ENCODE measurements around the gene PWWP2B.
"Not testable (repeated sequence)": the region's sequence is repeated elsewhere in the genome, so short reads cannot be mapped to it uniquely, and the experiment has no call there.

The PWWP2B gene

DNA sequence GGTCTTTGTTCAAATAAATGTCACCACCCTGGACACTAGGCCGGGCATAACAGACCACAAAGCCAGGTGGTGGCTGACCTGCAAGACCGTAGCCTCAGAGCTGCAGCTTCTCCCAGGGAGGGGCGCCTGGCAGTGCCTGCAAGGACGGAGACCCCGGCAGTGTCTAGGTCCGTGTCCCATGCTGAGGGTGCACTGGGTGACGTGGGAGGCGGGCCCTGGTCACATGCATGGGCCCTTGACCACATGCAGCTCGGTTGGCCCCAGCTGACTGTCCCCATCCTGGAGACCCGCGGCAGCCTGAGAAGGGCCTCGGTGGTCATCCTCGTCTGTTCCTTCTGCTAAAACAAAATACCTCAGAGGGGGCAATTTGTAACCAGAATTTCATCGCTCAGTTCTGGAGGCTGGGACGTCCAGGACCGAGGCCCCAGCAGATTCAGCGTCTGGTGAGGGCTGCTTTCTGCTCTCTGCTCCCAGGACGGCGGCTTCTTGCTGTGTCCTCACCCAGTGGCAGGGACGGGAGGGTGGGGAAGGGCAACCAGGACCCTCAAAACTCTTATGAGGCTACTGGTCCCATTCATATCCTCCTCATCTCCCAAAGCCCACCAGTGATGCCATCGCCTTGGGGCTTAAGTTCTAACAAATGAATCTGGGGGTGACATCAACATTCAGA is 36.8 kb downstream of the PWWP2B start:
- no peak for DNase-seq (ENCODE audit: low spot score)

DNA sequence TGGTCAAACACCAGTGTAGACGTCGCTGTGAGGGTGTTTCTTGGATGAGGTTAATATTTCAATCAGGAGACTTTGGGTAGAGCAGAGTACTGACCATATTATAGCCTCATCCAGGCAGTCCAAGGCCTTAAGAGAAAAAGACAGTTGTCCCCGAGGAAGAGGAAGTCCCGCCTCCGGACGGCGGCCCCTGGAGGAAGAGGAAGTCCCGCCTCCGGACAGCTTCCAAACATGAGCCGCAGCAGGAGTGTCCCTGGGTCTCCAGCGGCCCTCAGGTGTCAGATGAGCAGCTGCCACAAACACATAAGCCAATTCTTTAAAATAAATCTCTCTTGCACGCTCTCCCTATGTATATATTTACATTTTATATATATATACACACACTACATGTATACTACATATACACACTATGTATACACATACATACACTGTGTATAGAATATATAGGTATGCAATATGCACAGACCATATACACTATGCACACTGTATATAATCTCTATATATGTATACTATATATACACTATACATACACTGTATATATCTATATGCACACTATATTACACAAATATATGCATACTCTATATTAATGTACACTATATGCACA is 37.5 kb downstream of the PWWP2B start:
- DNase-seq (ENCODE audit: low spot score) = no peak

DNA sequence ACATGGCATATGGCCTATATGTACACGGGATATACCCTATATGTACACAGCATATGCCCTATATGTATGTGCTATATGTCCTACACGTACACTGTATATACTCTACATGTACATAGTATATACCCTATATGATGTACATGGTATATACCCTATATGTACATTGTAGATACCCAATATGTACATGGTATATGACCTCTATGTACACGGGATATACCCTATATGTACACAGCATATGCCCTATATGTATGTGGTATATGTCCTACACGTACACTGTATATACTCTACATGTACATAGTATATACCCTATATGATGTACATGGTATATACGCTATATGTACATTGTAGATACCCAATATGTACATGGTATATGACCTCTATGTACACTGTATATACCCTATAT is 38.3 kb downstream of the PWWP2B start:
- not testable (repeated sequence) for DNase-seq (ENCODE audit: low spot score)

DNA sequence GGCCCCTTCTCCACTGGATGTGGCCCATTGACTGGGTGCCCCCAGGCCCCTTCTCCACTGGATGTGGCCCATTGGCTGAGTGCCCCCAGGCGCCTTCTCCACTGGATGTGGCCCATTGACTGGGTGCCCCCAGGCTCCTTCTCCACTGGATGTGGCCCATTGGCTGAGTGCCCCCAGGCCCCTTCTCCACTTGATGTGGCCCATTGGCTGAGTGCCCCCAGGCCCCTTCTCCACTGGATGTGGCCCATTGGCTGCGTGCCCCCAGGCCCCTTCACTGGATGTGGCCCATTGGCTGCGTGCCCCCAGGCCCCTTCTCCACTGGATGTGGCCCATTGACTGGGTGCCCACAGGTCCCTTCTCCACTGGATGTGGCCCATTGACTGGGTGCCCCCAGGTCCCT is 39.1 kb downstream of the PWWP2B start:
- DNase-seq (ENCODE audit: low spot score) = not testable (repeated sequence)

DNA sequence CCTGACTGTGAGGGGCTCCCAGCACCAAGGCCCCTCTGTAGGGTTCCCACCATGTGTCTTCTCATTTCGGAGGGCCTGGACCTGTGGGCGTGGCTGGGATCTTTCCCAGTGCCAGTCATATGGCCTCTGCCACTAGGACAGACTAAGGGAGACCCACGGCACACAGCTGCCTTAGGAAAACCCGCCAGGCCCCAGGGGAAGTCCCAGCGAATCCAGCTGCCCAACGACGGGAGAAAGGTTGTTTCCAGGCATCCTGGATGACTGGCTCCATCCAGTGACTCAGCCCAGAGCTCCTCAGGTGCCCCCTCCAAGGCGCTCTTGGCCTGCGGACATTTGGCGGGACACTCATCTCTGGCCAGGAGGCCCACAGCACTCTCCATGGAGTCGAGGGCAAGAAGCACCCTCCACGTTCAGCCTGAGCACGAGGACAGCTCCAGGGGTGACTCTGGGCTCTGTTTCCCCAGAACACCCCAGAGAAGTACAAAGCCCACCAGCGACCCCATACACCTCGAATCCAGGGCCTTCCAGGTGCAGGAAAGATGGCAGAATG is 39.9 kb downstream of the PWWP2B start:
- no peak for DNase-seq (ENCODE audit: low spot score)

DNA sequence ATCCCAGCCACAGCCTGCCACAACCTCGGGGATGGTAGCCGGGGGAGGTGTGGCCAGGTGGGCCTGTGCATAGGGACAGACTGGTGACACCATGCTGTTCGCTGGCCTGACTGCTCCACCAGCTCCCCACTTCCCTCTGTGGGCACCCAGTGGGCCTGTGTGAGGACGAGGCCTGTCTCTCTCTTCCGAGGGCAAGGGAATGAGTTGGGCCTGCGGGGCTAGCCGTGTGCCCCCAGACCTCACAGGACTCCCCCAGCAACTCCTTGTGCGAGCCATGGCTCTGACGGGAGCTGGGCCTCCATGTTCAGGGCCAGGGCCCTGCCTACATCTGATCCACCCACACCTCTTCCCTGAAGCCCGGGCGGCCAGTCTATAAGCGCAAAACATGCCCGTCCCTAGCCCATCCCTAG is 40.5 kb downstream of the PWWP2B start:
- no peak for DNase-seq (ENCODE audit: low spot score)

DNA sequence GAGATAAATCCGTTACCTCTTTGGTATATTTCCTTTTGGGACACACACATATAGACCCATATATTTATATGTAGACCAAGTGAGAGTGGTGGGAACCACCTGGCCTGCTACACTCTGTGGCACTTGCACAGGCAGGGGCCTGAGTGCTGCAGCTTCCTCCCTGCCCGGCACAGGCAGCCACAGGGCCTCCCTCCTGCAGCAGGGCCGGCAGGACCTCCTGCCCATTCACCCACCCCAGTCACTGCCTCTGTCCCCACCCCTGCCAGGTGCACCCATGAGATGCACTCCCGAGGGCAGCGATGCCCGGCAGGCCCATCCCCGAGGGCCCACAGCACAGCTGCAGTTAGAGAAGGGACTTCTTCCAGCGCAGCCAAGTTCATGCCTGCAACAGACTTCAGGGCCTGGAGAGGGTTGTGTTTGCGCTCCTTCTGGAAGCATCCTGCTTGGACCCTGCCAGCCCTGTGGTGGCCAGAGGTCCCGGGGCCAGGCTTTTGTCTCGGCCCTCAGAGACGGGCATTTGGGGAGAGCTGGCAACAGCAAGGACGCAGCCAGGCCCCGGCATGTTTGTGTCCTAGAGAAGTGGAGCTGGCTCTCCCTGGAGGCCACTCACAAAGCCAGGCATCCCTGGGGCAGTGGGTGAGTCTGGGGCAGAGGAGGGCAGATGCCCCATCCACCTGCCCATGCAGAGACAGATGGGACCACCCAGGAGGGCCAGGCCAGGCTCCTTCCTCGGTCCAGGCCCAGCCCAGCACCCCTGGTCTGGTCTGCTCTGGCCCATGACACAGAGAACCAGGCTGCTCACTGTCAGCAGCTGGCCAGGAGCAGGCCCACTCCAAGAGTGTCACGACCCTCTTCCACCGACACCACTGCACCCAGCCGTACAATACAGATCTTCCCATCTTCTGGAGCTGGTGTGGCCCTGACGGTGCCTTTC is 41.4 kb downstream of the PWWP2B start:
- no peak for DNase-seq (ENCODE audit: low spot score)

DNA sequence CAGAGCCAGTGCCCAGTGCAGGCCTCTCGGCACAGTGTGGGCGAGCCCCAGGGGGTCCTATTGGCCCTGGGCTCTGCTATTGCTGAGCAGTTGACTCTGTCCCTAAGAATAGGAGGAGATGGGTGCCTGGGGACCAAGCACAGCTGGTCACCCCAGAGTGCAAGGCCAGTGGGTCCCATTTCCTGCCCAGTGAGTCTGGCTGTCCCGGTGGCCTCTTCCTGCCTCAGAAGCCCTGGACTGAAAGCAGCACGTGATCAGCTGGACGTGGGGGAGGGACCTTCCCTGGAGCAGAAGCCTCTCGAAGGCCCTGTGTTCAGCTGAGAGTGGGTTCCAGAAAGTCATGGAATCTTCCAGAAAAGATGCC is 42.0 kb downstream of the PWWP2B start:
- DNase-seq (ENCODE audit: low spot score) = no peak

DNA sequence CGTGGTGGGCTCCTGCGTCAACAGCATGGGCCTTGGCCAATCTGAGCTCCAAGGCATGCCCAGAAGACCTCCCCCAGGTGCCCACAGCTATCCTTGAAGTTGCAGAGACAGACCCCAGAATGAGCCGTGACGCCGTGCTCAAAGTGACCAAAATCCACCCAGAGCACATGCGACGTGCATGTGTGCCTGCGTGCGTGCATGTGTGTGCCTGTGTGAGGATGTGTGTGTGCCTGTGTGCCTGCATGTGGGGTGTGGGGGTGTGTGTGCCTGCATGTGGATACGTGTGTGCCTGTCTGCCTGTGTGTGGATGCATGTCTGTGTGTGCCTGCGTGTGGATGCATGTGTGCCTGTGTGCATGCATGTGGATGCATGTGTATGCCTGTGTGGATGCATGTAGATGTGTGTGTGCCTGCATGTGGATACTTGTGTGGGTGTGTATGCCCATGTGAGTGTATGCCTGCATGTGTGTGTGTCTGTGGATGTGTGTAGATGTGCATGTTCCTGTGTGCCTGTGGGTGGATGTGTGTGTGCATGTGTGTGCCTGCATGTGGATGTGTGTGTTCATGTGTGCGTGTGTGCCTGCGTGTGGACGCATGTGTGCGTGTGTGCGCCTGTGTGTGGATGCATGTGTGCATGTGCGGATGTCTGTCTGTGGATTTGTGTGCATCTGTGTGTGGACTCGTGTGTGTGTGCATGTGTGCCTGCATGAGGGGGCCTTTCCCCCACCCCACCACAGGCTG is 42.6 kb downstream of the PWWP2B start:
- DNase-seq (ENCODE audit: low spot score) = no peak

DNA sequence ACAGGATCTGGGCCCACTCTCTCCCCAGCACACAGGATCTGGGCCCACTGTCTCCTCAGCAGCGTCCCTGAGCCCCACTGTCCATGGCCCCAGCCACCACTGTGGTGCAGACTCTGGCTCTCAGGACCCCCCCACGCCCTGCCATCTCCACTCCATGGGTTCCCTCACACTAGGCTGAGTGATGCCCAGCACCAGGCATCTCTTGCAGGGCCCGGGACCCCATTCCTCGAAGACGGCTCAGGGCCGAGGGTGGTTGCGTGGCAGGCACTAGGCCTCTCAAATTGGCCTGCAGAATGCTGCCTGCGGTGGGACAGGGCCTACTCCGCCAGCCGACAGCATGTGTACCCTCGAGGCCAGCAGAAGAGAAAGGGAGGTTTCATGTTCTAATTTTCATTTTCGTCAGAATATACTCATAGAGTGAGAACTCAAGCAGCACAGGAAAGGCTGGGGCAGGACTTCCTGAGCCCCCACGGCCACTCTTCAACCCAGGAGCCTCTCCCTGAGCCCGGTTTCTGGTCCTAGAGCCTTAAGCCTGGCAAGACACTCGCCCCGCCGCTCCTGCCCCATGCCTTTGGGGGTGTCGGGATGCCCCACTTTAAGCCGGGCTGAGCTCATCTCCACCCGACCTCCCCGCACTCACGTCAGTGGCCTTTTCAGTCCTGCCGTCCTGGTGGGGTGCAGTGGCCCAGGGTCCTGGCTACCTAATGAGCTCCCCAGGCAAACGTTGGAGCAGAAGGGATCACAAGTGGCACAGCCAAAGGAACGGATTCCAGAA is 44.0 kb downstream of the PWWP2B start:
- DNase-seq (ENCODE audit: low spot score) = no peak

DNA sequence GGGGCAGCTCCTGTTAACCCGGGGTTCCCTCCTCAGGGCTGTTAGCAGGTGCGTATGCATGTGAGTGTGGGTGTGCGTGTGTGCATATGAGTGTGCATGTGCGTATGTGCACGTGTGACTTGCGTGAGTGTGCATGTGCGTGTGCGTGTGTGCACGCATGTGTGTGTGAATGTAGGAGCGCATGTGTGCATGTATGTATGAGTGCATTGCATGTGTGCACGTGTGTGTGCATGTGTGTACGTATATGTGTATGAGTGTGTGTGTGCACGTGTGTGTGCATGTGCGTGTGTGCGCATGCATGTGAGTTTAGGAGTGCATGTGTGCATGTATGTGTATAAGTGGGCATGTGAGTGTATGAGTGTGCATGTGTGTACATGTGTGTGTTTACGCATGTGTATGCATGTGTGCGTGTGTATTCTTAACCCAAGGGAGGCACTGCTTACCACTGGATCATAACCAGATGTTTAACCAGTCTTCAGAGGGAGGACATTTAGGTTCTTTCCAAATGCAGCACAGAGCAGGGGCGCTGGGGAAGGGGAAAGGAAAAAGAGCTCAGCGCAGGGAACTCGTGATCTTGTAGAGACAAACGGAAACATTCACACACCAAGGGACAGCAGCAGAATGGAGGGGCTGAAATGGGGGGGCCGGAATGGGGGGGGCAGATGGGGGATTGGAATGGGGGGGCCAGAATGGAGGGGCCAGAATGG is 45.0 kb downstream of the PWWP2B start:
- no peak for DNase-seq (ENCODE audit: low spot score)

DNA sequence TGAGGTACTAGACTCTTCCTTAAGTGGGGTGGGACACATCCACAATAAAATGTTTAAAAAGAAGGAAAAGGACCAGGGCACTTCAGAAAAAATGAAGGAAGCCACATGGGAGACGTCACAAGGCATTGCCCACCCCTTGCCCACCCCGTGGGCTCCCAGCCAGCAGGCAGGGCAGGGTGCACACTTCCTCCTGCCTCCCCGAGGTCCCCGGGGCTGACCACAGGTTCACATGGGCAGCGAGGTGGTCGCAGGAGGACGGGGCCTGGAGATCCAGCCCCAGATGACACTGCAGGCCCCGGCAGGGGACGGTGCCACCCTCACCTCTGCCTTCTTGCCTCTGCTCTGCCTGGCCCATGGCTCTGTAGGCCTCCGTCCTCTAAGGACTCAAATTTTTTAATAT is 45.6 kb downstream of the PWWP2B start:
- no peak for DNase-seq (ENCODE audit: low spot score)

DNA sequence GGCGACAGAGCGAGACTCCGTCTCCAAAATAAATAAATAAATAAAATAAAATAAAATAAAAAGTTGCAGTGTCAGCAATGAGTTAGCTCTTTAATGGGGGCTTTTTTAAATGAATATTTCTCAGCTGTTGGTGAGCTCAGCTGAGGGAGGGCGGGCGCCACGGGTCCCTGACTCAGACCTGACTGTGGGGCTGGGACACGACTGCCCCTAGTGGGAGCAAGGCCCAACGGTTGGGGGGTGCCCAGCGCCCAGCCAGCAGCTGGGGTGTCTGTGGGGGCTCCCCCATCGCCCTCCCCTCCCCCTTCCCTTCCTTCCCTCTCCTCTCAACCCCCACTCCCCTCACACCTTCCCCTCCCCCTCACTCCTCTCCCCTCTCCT is 46.6 kb downstream of the PWWP2B start:
- no peak for DNase-seq (ENCODE audit: low spot score)

DNA sequence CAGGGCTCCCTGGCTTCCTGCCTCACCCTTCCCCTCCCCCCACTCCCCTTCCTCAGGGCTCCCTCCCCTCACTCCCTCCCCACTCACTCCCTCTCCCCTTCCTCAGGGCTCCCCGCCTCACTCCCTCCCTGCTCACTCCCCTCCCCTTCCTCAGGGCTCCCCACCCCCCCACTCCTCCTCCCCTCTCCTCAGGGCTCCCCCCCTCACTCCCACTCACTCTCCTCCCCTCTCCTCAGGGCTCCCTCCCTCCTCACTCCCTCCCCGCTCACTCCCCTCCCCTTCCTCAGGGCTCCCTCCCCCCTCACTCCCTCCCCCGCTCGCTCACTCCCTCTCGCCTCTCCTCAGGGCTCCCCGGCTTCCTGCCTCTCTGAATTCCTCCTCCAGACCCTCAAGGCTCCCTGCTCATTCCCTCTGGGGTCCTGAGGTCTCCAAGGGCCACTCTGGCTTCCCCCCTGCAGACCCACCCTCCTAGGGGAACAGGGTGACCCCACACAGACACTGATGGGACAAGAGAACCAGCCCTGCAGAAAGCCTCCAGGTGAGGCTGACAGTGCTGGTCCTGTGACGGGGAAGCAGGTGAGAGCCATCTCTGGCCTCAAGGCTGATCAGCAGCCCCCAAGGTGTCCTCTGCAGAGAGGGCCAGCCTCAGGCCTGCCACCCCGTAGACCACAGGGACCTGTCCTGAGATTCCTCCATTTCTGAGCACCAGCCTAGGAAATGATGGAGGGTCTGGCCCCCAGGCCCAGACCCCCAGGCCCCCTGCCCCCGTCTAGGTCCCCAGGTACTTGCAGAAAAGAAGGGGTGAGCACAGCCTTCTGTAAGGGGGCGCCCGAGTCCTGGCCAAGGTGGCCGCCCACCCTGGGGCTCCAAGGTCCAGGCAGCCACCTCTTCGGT is 47.2 kb downstream of the PWWP2B start:
- no peak for DNase-seq (ENCODE audit: low spot score)

DNA sequence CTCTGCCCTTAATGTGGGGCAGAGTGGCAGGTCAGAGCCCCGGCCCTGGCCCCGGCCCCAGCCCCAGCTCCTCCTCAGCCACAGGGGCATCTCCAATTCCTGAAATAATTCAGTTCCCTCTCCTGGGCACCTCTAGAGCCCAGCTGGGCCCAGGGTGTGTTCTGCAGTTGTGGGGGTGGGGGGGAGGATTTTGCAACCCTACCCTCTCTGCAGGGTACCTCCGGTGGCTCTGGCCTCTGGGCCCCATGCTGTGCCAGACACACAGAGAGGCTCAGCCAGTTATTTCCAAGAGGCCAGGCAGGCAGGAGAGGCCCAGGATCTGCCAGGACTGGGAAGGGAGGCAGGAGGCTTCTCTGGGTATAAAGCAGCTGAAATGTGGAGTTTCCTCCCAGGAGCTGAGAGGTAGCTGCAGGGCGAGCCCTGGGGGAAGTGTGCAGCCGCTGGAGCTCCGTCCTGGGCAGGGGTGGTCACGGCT is 47.9 kb downstream of the PWWP2B start:
- no peak for DNase-seq (ENCODE audit: low spot score)

DNA sequence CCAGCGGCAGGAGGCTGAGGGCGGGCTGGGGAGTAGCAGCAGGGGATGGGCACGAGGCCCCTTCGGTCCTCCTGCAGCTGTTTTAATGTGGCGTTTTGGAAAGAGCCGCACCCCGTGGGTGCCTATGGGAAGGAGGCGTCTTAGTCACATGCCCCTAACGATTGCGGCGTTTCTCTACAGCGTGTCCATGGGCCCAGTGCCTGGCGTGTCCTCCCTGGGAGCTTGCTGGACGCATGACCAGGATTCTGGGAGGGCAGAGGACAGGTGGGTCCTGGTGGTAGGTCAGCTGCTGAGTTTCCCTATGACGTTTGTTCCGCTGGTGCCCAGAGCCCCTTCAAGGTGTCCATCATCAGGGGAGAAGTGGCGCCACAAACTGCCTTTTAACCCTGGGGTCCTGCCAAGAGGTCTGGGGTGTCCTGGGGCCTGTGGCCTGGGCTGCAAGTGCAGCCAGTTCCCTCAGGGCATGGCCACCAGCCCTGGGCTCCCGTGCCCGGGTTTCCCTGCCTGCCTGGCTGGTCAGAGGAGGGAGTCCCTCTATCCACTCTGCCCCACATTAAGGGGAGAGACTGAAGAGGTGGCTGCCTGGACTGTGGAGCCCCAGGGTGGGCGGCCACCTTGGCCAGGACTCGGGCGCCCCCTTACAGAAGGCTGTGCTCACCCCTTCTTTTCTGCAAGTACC is 48.7 kb downstream of the PWWP2B start:
- DNase-seq (ENCODE audit: low spot score) = no peak

DNA sequence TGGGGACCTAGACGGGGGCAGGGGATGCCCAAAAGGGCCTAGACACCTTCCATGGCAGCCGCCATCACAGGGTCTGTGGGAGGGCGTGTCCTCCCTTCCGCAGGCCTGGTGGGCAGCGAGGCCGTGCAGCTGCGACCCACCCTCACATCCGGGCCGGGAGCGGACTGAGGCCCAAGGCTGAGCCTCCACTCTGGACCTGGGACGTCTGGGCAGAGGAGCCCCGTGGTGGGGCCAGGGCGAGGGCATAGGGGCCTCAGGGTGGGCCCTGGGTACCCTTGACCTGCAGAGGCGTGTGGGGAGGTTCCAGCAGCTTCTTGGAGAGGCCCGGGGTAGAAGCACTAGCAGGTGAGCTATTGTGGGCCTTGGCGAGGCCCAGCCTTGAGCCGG is 49.2 kb downstream of the PWWP2B start:
- DNase-seq (ENCODE audit: low spot score) = no peak

DNA sequence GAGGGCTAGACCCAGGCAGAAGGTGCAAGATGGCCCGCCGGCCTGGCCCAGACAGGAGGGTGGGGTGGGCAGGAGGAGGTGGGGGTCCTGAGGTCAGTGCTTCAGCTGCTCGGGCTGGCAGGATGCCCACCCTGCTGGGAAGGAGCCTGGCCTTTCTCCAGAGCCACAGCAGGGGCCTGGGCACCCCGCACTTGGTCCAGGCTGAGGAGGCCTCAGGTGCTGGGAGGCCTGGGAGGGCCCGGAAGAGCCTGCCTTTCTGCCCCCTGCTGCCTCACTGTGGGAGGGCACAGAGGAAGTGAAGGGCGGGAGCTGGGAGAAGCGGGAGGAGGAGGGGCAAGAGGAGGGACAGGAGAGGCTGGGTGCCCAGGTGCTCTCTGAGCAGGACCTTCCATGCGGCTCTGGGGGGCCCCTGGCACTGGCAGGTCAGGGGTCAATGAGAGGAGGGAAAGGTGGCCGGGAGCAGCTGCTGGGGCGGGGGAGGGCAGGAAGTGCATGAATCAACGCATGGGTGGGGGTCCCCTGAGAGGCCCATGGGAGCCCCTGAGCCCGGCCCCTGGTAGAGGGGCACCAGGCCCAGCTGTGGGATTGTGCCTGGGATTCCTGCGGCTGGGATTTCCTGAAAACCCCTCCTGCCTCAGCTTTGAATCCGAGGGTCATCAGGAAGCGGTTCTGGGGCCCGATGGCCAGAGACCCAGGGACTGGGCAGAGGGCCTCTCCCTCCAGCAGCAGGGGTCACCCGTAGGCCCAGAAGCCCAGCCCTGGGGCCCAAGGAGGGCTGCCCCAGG is 49.9 kb downstream of the PWWP2B start:
- DNase-seq (ENCODE audit: low spot score) = no peak
